AG04450 (cell line): ENCODE results near the gene PLD2. TPM values are rescaled to one million over a fixed set of nuclear protein-coding genes. Genes with fewer than 3 reads are reported as not detected.

Experiments used
- CTCF ChIA-PET: fragments of 300-600, 350-600 bp; formaldehyde crosslinking; extraction: SDS; loops from one replicate; lab custom pipeline; 2022; ENCODE audit warnings: antibody characterized with exemption, inconsistent platforms; lab: Charles Lee
- POLR2A ChIA-PET: fragments of 350-600 bp; formaldehyde crosslinking; extraction: SDS; loops from one replicate; lab custom pipeline; 2021; ENCODE audit warnings: antibody characterized with exemption, inconsistent platforms; lab: Yijun Ruan, JAX
- DNase-seq: peaks from one replicate; pipeline ENCODE4 v3.0.0-alpha.2; 2011; ENCODE audit warnings: low read depth, low spot score
- H3K27ac ChIP-seq: one replicate; pipeline ENCODE4 v1.5.1; 2012; ENCODE audit warnings: low read depth, low read length, control low read depth
- H3K27me3 ChIP-seq: one replicate; pipeline ENCODE4 v1.6.0; 2012; ENCODE audit warnings: low read length; ENCODE audit not compliant: control insufficient read depth, insufficient read depth
- H3K4me3 ChIP-seq: 2 replicates; pipeline ENCODE4 v1.5.1; 2011; ENCODE audit warnings: mild to moderate bottlenecking, low read depth, low read length, control low read depth
- H3K9me3 ChIP-seq: 2 replicates; pipeline ENCODE4 v1.5.1; 2012; ENCODE audit warnings: low read length; ENCODE audit not compliant: control insufficient read depth, insufficient read depth
- CTCF ChIP-seq: IDR thresholded peaks from 2 replicates; pipeline ENCODE4 v1.5.1; 2011; ENCODE audit warnings: low read depth, low read length, control low read depth, inconsistent platforms
- polyA plus RNA-seq: library from polyadenylated mRNA; depleted of rRNA; stranded (reverse); fragments of >200 nt; gene quantifications from 2 replicates; pipeline ENCODE4 v1.2.3, GENCODE V29; 2011

PLD2 gene
- polyA plus RNA-seq, 1 experiment = 18.9 TPM

DNA sequence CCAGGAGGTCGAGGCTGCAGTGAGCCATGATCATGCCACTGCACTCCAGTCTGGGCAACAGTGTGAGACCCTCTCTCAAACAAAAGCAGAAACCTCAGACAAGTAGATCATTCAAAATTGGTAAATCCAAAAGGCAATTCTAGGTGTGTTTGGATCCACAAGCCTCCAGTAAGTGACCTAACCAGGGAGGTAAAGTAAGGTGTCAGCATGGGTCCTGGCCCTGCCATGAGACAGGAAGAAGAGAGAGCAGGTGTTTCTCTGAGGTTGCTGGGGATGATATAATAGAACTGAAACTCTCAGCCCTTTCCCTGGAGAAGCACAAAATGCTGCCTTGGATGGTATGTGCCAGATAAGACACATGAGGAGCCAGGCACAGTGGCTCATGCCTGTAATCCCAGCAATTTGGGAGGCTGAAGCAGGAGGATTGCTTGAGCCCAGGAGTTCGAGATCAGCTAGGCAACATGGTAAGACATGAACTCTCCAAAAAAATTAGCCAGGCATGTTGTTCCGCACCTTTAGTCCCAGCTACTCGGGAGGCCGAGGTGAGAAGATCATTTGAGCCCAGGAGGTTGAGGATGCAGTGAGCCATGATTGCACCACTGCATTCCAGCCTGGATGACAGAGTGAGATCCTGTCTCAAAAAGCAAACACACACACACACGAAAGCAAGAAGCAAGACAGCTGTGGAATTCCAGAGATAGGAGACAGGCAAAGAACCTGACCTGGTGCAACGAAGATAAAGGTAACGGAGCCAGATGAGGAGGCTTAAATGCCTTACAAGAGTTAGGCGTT lies 28.8 kb upstream of the PLD2 start:
- POLR2A ChIA-PET = no interaction called here
- Histone ChIP-seq H3K27me3 (peaks cover 48% of the 10 kb centered on the region), H3K4me3 (no peak overlapping the region), H3K27ac (no peak overlapping the region), H3K9me3 (peaks cover 6% of the 10 kb centered on the region; the same call in 1 of the 2 replicates)
- DNase-seq = no peak
- CTCF ChIA-PET = interaction anchor here (2.0 kb wide), 1 partner anchor 12 kb away, joined by 24 read pairs; the partner anchor contains the start of gene GLTPD2
- no peak for TF ChIP-seq CTCF

- Histone ChIP-seq H3K4me3 (no peak overlapping the region), H3K27me3 (peaks cover 57% of the 10 kb centered on the region), H3K27ac (no peak overlapping the region), H3K9me3 (peaks cover 6% of the 10 kb centered on the region; the same call in 1 of the 2 replicates)
- CTCF ChIA-PET = interaction anchor here (2.0 kb wide), 1 partner anchor 9 kb away, joined by 24 read pairs; the partner anchor contains the start of gene GLTPD2
- DNase-seq = no peak
- POLR2A ChIA-PET = interaction anchor here (0.9 kb wide), 1 partner anchor 10 kb away, joined by 4 read pairs; no protein-coding TSS in a partner anchor
- no peak for TF ChIP-seq CTCF
These were observed 26.5 kb upstream of the PLD2 start for GRCh38 chr17:4780325-4780955.

- no peak overlapping the region for H3K27ac ChIP-seq
- CTCF ChIA-PET = no interaction called here
- H3K9me3 ChIP-seq = peaks cover 6% of the 10 kb centered on the region; the same call in 1 of the 2 replicates
- POLR2A ChIA-PET = no interaction called here
- TF ChIP-seq CTCF = no peak
- DNase-seq = no peak
- H3K4me3 ChIP-seq = no peak overlapping the region
- H3K27me3 ChIP-seq = peaks cover 65% of the 10 kb centered on the region
These were observed 24.3 kb upstream of the PLD2 start for GRCh38 chr17:4782652-4783051.

DNA sequence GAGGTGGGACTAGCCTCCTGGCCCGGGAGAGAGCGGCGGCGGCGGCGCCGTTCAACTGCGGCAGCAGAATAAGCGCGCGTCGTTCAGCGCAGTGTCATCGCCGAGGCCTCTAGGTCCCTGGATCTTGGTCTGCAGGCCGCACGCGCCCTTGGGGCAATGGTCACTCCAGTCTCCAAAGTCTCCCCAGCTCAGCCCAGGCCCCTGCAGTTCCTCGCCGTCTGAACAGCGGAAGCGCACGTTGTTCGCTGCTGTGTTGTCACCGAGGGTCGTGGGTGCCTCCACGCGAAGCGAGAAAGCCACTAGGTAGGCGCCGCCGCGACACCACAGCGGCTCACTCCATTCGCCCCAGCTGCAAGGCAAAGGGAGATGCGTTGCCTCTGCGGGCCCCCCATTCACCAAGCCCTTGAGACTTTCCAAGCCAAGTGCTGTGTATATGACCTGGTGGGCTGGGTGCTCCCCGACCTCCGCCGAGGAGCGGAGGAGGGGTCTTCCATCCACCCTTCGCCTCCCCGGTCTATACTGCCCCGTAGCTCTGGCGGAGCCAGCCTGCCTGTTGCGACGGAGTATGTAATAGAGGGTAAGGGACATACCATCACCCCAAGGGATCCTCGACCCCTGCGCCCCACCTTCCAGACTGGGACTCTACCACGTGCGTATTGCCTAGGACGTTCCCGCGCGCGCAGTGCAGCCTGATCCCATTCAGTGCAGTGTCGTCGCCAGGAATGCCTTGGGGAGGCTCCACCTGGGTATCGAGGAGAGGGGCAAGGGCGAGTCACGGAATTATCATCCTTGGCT lies 21.4 kb upstream of the PLD2 start:
- Histone ChIP-seq H3K4me3 (peak overlapping the region; percentile 22), H3K27ac (no peak overlapping the region), H3K27me3 (peaks cover 46% of the 10 kb centered on the region), H3K9me3 (peaks cover 6% of the 10 kb centered on the region; the same call in 1 of the 2 replicates)
- CTCF ChIA-PET = interaction anchor here (0.7 to 5.7 kb wide), 2 partner anchors 104 kb away, joined by 3 to 46 read pairs; no protein-coding TSS in a partner anchor
- no peak for DNase-seq
- TF ChIP-seq CTCF = no peak
- POLR2A ChIA-PET = interaction anchor here (0.5 to 0.7 kb wide), 2 partner anchors 75 to 243 kb away, joined by 3 to 9 read pairs; partner anchors contain the start of gene ARRB2
